SK-N-SH (cell line): ENCODE results near the gene TRIM47. TPM values are rescaled to one million over a fixed set of nuclear protein-coding genes. Genes with fewer than 3 reads are reported as not detected.

Experiments
- CTCF ChIA-PET: fragments of 300-600, 350-600 bp; formaldehyde crosslinking; extraction: SDS; loops from one replicate; lab custom pipeline; 2021; lab: Yijun Ruan, JAX
- POLR2A ChIA-PET: fragments of 350-600 bp; sonication (Branson Sonifier 250); formaldehyde crosslinking; extraction: SDS; loops from one replicate; lab custom pipeline; 2020; ENCODE audit warnings: antibody characterized with exemption, inconsistent platforms; lab: Yijun Ruan, JAX
- DNase-seq: peaks from one replicate; pipeline ENCODE4 v3.0.0; 2012
- H2AFZ ChIP-seq: fragments of 200-600 bp; sonication (generic); 2 replicates; pipeline ENCODE4 v1.8.1; 2016; ENCODE audit warnings: antibody characterized with exemption, mild to moderate bottlenecking, low read depth
- H3F3A ChIP-seq: fragments of 200-600 bp; sonication (generic); replicated peaks from 2 replicates; pipeline ENCODE3; 2016; ENCODE audit warnings: antibody characterized with exemption, mild to moderate bottlenecking; ENCODE audit not compliant: insufficient read depth
- H3K27ac ChIP-seq, 2 experiments: fragments of 200-500 bp in 1 of 2; fragments of 200-600 bp in 1 of 2; sonication (Bioruptor generic) in 1 of 2; sonication (generic), shearing (Covaris generic) in 1 of 2; 2 replicates each; pipeline versions ENCODE4 v1.5.1 to v1.6.1; 2014 to 2016; ENCODE audit warnings: low read depth in 2 of 2, inconsistent platforms in 1 of 2, low read length in 1 of 2, mild to moderate bottlenecking in 1 of 2, mixed read lengths in 1 of 2
- H3K27me3 ChIP-seq: fragments of 200-600 bp; sonication (generic), shearing (Covaris generic); 2 replicates; pipeline ENCODE4 v1.6.1; 2016; ENCODE audit warnings: mixed run types; ENCODE audit not compliant: insufficient read depth
- H3K36me3 ChIP-seq, 2 experiments: fragments of 200-500 bp in 1 of 2; fragments of 200-600 bp in 1 of 2; sonication (Bioruptor generic) in 1 of 2; sonication (generic) in 1 of 2; replicated peaks in 1 of 2; 2 replicates each; pipeline versions ENCODE3 to v1.5.1; 2014 to 2016; ENCODE audit warnings: low read length in 1 of 2, mild to moderate bottlenecking in 1 of 2; ENCODE audit not compliant: insufficient read depth in 2 of 2, control insufficient read depth in 1 of 2
- H3K4me1 ChIP-seq, 2 experiments: fragments of 200-500 bp in 1 of 2; fragments of 200-600 bp in 1 of 2; sonication (Bioruptor generic) in 1 of 2; sonication (generic), shearing (Covaris generic) in 1 of 2; 2 replicates each; pipeline versions ENCODE4 v1.5.1 to v1.6.1; 2014 to 2016; ENCODE audit warnings: low read depth in 1 of 2, low read length in 1 of 2, mixed run types in 1 of 2; ENCODE audit not compliant: insufficient read depth in 2 of 2, control insufficient read depth in 1 of 2
- H3K4me2 ChIP-seq: fragments of 200-600 bp; sonication (generic), shearing (Covaris generic); 2 replicates; pipeline ENCODE4 v1.6.1; 2017; ENCODE audit warnings: mixed run types
- H3K4me3 ChIP-seq, 2 experiments: fragments of 200-500 bp in 1 of 2; fragments of 200-600 bp in 1 of 2; sonication (Bioruptor generic) in 1 of 2; sonication (generic), shearing (Covaris generic) in 1 of 2; 2 replicates each; pipeline versions ENCODE4 v1.5.1 to v1.8.1; 2014 to 2016; ENCODE audit warnings: low read depth in 2 of 2, inconsistent platforms in 1 of 2, low read length in 1 of 2, mild to moderate bottlenecking in 1 of 2, mixed read lengths in 1 of 2, moderate library complexity in 1 of 2
- H3K79me2 ChIP-seq: fragments of 200-600 bp; sonication (generic); 2 replicates; pipeline ENCODE4 v1.8.1; 2017; ENCODE audit warnings: mild to moderate bottlenecking; ENCODE audit not compliant: insufficient read depth
- H3K9ac ChIP-seq: fragments of 200-600 bp; sonication (generic); 2 replicates; pipeline ENCODE4 v1.6.1; 2017; ENCODE audit warnings: mixed run types
- H3K9me2 ChIP-seq: fragments of 200-600 bp; sonication (generic); 2 replicates; pipeline ENCODE4 v1.6.1; 2017; ENCODE audit warnings: mixed run types
- H3K9me3 ChIP-seq: fragments of 200-600 bp; sonication (generic); 2 replicates; pipeline ENCODE4 v1.6.1; 2017; ENCODE audit warnings: mixed run types, mild to moderate bottlenecking, moderate library complexity
- H4K20me1 ChIP-seq: fragments of 200-600 bp; sonication (generic); 2 replicates; pipeline ENCODE4 v1.6.1; 2017; ENCODE audit warnings: mild to moderate bottlenecking, mixed run types; ENCODE audit not compliant: insufficient read depth
- CHD2 ChIP-seq: fragments of 150-350 bp; IDR thresholded peaks from 2 replicates; pipeline ENCODE4 v1.6.1; 2018; ENCODE audit warnings: low read length; ENCODE audit not compliant: partially characterized antibody
- CTCF ChIP-seq: fragments of 200-600 bp; sonication (generic); IDR thresholded peaks from 2 replicates; pipeline ENCODE4 v1.6.1; 2017; ENCODE audit warnings: antibody characterized with exemption, mild to moderate bottlenecking, moderate library complexity
- EZH2phosphoT487 ChIP-seq: fragments of 200-600 bp; sonication (generic); IDR thresholded peaks from 2 replicates; pipeline ENCODE4 v1.6.1; 2017; ENCODE audit warnings: low read depth, mixed run types, mild to moderate bottlenecking, antibody characterized with exemption, moderate library complexity, borderline replicate concordance
- FOXM1 ChIP-seq: IDR thresholded peaks from 2 replicates; pipeline ENCODE4 v1.4.0; 2012; ENCODE audit warnings: low read depth, mild to moderate bottlenecking
- GABPA ChIP-seq: IDR thresholded peaks from 2 replicates; pipeline ENCODE4 v1.4.0; 2012; ENCODE audit warnings: low read depth, mild to moderate bottlenecking
- IRF3 ChIP-seq: fragments of 150-350 bp; IDR thresholded peaks from 2 replicates; pipeline ENCODE4 v1.6.1; 2016; ENCODE audit warnings: mild to moderate bottlenecking, low read depth, low read length
- RAD21 ChIP-seq: IDR thresholded peaks from 2 replicates; pipeline ENCODE4 v1.6.1; 2012; ENCODE audit warnings: mild to moderate bottlenecking, low read length
- TAF1 ChIP-seq: IDR thresholded peaks from 2 replicates; pipeline ENCODE4 v1.6.1; 2012; ENCODE audit warnings: low read depth, mild to moderate bottlenecking, low read length, moderate library complexity, borderline replicate concordance
- TCF12 ChIP-seq: IDR thresholded peaks from 2 replicates; pipeline ENCODE4 v1.4.0; 2012
- TEAD4 ChIP-seq: IDR thresholded peaks from 2 replicates; pipeline ENCODE4 v1.4.0; 2012; ENCODE audit warnings: mild to moderate bottlenecking, borderline replicate concordance; ENCODE audit not compliant: insufficient read depth
- WGBS: methylation state at CpG from one replicate; pipeline ENCODE4 v1.1.6; 2017; ENCODE audit warnings: low lambda C conversion rate; 5-methylcytosine and 5-hydroxymethylcytosine counted together
- polyA plus RNA-seq, 3 experiments: library from polyadenylated mRNA; depleted of rRNA; stranded (reverse); fragments of >200 nt; gene quantifications; 2 replicates each; pipeline ENCODE4 v1.2.3, GENCODE V29; 2012
- TF ChIP-seq, protein P1 (sequence below): IDR thresholded peaks from 2 replicates; pipeline ENCODE4 v1.4.0; 2012; ENCODE audit warnings: low read depth, borderline replicate concordance
- TF ChIP-seq, protein P2 (sequence below): IDR thresholded peaks from 2 replicates; pipeline ENCODE4 v1.6.1; 2012; ENCODE audit warnings: mild to moderate bottlenecking, low read depth, low read length, moderate library complexity
- TF ChIP-seq, protein P3 (sequence below): IDR thresholded peaks from 2 replicates; pipeline ENCODE4 v1.4.0; 2012; ENCODE audit warnings: low read depth

TRIM47 gene
- polyA plus RNA-seq, 1 of the 3 experiments (the other 2 are of a cell fraction): 5.1 TPM

- no peak for TF ChIP-seq RAD21
- no peak for TF ChIP-seq EZH2phosphoT487
Observed at GRCh38 chr17:75876190-75876937, 2.0 kb downstream of the TRIM47 start (continued).

DNA sequence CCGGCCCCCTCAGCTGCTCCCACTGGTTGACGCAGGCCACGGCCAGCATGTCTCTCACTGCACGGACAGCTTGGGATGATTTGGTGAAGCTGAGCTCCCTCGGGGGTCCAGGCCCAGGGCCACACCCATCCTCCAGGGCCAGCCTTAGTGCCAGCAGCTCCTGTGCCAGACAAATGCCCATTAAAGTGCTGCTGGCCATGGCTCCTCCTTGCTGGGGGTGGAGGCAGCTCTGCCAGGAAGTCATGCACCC, 2.5 kb downstream of the TRIM47 start:
- H3K27ac ChIP-seq: peak overlapping the region in 1 of 2 experiments; percentile 87; a peak in 1 of 4 replicates
- no peaks in the 10 kb centered on the region for H3K9me2 ChIP-seq
- 0 out of 2 replicates have a peak overlapping the region, but pooled peaks have one; percentile 6 for H3K9ac ChIP-seq
- H4K20me1 ChIP-seq: no peaks in the 10 kb centered on the region; the same call in 1 of the 2 replicates
- no peaks in the 10 kb centered on the region for H3K36me3 ChIP-seq
- H3K4me1 ChIP-seq: peaks cover 32 to 36% of the 10 kb centered on the region in 2 experiments; a peak in 3 of 4 replicates
- H2AFZ ChIP-seq: no peak overlapping the region
- 50% methylated on average over 5 of the region's 5 CpGs for WGBS
- H3K79me2 ChIP-seq: no peaks in the 10 kb centered on the region
- TF ChIP-seq CTCF: no peak
- TF ChIP-seq, protein P1, sequence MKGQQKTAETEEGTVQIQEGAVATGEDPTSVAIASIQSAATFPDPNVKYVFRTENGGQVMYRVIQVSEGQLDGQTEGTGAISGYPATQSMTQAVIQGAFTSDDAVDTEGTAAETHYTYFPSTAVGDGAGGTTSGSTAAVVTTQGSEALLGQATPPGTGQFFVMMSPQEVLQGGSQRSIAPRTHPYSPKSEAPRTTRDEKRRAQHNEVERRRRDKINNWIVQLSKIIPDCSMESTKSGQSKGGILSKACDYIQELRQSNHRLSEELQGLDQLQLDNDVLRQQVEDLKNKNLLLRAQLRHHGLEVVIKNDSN: no peak; the same call in 1 of the 2 replicates
- no peak for TF ChIP-seq GABPA
- 0 out of 2 replicates have a peak, but pooled peaks have one; percentile 10 for TF ChIP-seq TCF12
- no peak for TF ChIP-seq IRF3
- TF ChIP-seq TAF1: no peak
- TF ChIP-seq, protein P2, sequence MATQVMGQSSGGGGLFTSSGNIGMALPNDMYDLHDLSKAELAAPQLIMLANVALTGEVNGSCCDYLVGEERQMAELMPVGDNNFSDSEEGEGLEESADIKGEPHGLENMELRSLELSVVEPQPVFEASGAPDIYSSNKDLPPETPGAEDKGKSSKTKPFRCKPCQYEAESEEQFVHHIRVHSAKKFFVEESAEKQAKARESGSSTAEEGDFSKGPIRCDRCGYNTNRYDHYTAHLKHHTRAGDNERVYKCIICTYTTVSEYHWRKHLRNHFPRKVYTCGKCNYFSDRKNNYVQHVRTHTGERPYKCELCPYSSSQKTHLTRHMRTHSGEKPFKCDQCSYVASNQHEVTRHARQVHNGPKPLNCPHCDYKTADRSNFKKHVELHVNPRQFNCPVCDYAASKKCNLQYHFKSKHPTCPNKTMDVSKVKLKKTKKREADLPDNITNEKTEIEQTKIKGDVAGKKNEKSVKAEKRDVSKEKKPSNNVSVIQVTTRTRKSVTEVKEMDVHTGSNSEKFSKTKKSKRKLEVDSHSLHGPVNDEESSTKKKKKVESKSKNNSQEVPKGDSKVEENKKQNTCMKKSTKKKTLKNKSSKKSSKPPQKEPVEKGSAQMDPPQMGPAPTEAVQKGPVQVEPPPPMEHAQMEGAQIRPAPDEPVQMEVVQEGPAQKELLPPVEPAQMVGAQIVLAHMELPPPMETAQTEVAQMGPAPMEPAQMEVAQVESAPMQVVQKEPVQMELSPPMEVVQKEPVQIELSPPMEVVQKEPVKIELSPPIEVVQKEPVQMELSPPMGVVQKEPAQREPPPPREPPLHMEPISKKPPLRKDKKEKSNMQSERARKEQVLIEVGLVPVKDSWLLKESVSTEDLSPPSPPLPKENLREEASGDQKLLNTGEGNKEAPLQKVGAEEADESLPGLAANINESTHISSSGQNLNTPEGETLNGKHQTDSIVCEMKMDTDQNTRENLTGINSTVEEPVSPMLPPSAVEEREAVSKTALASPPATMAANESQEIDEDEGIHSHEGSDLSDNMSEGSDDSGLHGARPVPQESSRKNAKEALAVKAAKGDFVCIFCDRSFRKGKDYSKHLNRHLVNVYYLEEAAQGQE: no peak
- no peak for TF ChIP-seq FOXM1
- TF ChIP-seq EZH2phosphoT487: no peak
- no peak for TF ChIP-seq CHD2
- TF ChIP-seq, protein P3, sequence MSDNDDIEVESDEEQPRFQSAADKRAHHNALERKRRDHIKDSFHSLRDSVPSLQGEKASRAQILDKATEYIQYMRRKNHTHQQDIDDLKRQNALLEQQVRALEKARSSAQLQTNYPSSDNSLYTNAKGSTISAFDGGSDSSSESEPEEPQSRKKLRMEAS: 0 out of 2 replicates have a peak, but pooled peaks have one; percentile 18
- no peak for TF ChIP-seq TEAD4
- TF ChIP-seq, all 33 proteins: peak for 2
- peak; percentile 64 for DNase-seq
- Histone ChIP-seq H3K4me3 (no peak overlapping the region), H3K4me2 (peak overlapping the region; percentile 76), H3K9me3 (no peaks in the 10 kb centered on the region), H3K27me3 (no peaks in the 10 kb centered on the region), H3F3A (peaks cover 33% of the 10 kb centered on the region)
- ChIA-PET CTCF (interaction anchor here (0.7 to 15.4 kb wide), 18 partner anchors 8 to 904 kb away, joined by 3 to 214 read pairs (median 4); partner anchors contain the start of genes CDK3, MRPL38, TRIM65 and WBP2), POLR2A (interaction anchor here (0.6 to 1.6 kb wide), 9 partner anchors 17 to 100 kb away, joined by 3 to 8 read pairs (median 3); partner anchors contain the start of genes MRPL38, TRIM65 and WBP2)
